Right atrium auricular region (tissue), 2 donors: ENCODE data around the gene DNM3. TPM values are rescaled to one million over a fixed set of nuclear protein-coding genes. Genes with fewer than 3 reads are reported as not detected.

Experiments
- DNase-seq: peaks from one replicate; pipeline ENCODE4 v3.0.0-alpha.2; 2019; ENCODE audit warnings: low spot score
- H3K27ac ChIP-seq, 2 donors: fragments of 200-600 bp; sonication (generic); 1 replicate in 1 of 2; 2 replicates in 1 of 2; pipeline ENCODE4 v1.5.1; 2016 to 2019
- H3K27me3 ChIP-seq, 2 donors: fragments of 200-600 bp; sonication (generic); one replicate each; pipeline versions ENCODE4 v1.5.1 to v1.6.0; 2017 to 2019
- H3K36me3 ChIP-seq: fragments of 200-600 bp; sonication (generic); one replicate; pipeline ENCODE4 v1.5.1; 2016
- H3K4me1 ChIP-seq, 2 donors: fragments of 200-600 bp; sonication (generic); one replicate each; pipeline versions ENCODE4 v1.5.1 to v1.6.0; 2017 to 2019
- H3K4me3 ChIP-seq, 2 donors: fragments of 200-600 bp; sonication (generic); 1 replicate in 1 of 2; 2 replicates in 1 of 2; pipeline ENCODE4 v1.5.1; 2017 to 2019; ENCODE audit warnings: mild to moderate bottlenecking in 1 of 2, moderate library complexity in 1 of 2
- H3K9me3 ChIP-seq, 2 donors: fragments of 200-600 bp; sonication (generic); one replicate each; pipeline ENCODE4 v1.5.1; 2019
- CTCF ChIP-seq, 2 donors: fragments of 200-600 bp; sonication (generic); IDR thresholded peaks; one replicate each; pipeline ENCODE4 v1.5.1; 2019; ENCODE audit warnings: antibody characterized with exemption in 2 of 2
- total RNA-seq, 2 donors: library from RNA; depleted of rRNA; stranded (reverse); fragments of >200 nt; gene quantifications; one replicate each; pipeline ENCODE4 v1.1.0, GENCODE V29; 2016

DNM3 gene
- total RNA-seq, 2 donors from 2014 or later, result 1.0 to 1.6 TPM

GRCh38 chr1:172215006-172215405 lies 373.7 kb downstream of the DNM3 start:
- Histone ChIP-seq H3K4me3 (no peak overlapping the region), H3K9me3 (no peaks in the 10 kb centered on the region), H3K36me3 (no peaks in the 10 kb centered on the region), H3K27me3 (no peaks in the 10 kb centered on the region), H3K27ac (no peak overlapping the region), H3K4me1 (no peaks in the 10 kb centered on the region)
- DNase-seq, result no peak
- no peak for TF ChIP-seq CTCF (IDR thresholded peaks at IDR 0.05)

GRCh38 chr1:172219966-172220365 lies 378.7 kb downstream of the DNM3 start:
- Histone ChIP-seq H3K9me3 (no peaks in the 10 kb centered on the region), H3K4me1 (no peaks in the 10 kb centered on the region), H3K36me3 (no peaks in the 10 kb centered on the region), H3K27ac (no peak overlapping the region), H3K27me3 (no peaks in the 10 kb centered on the region), H3K4me3 (no peak overlapping the region)
- TF ChIP-seq CTCF (IDR thresholded peaks at IDR 0.05), result no peak
- DNase-seq, result no peak

- no peaks in the 10 kb centered on the region for H3K36me3 ChIP-seq
- no peak overlapping the region for H3K27ac ChIP-seq
- H3K4me3 ChIP-seq, result no peak overlapping the region
- no peaks in the 10 kb centered on the region for H3K27me3 ChIP-seq
- H3K4me1 ChIP-seq, result no peaks in the 10 kb centered on the region
- no peaks in the 10 kb centered on the region for H3K9me3 ChIP-seq
- no peak for DNase-seq
- no peak for TF ChIP-seq CTCF (IDR thresholded peaks at IDR 0.05)
Observed at GRCh38 chr1:172220376-172220775, 379.1 kb downstream of the DNM3 start.

GRCh38 chr1:172221436-172221835 lies 380.1 kb downstream of the DNM3 start:
- no peaks in the 10 kb centered on the region for H3K4me1 ChIP-seq
- no peaks in the 10 kb centered on the region for H3K27me3 ChIP-seq
- TF ChIP-seq CTCF (IDR thresholded peaks at IDR 0.05), result no peak
- H3K9me3 ChIP-seq, result no peaks in the 10 kb centered on the region
- H3K27ac ChIP-seq, result no peak overlapping the region
- H3K36me3 ChIP-seq, result no peaks in the 10 kb centered on the region
- no peak for DNase-seq
- H3K4me3 ChIP-seq, result no peak overlapping the region

GRCh38 chr1:172224871-172225270 lies 383.6 kb downstream of the DNM3 start:
- Histone ChIP-seq H3K4me1 (no peaks in the 10 kb centered on the region), H3K27me3 (no peaks in the 10 kb centered on the region), H3K4me3 (no peak overlapping the region), H3K27ac (no peak overlapping the region), H3K36me3 (no peaks in the 10 kb centered on the region), H3K9me3 (no peaks in the 10 kb centered on the region)
- no peak for TF ChIP-seq CTCF (IDR thresholded peaks at IDR 0.05)
- DNase-seq, result no peak

- no peaks in the 10 kb centered on the region for H3K9me3 ChIP-seq
- H3K27ac ChIP-seq, result no peak overlapping the region
- no peaks in the 10 kb centered on the region for H3K4me1 ChIP-seq
- no peak for DNase-seq
- no peaks in the 10 kb centered on the region for H3K27me3 ChIP-seq
- no peaks in the 10 kb centered on the region for H3K36me3 ChIP-seq
- no peak overlapping the region for H3K4me3 ChIP-seq
- TF ChIP-seq CTCF (IDR thresholded peaks at IDR 0.05), result no peak
Observed at GRCh38 chr1:172229942-172230341, 388.6 kb downstream of the DNM3 start.
